GM12892 (cell line): ENCODE data around the gene WDR62.
"Not testable (repeated sequence)": the region's sequence is repeated elsewhere in the genome, so short reads cannot be mapped to it uniquely, and the experiment has no call there.

Experiments used
- DNase-seq: peaks from one replicate; pipeline ENCODE4 v3.0.0; 2011; ENCODE audit not compliant: insufficient read length
- FAIRE-seq: peaks from 2 replicates; lab custom pipeline; 2011; peaks lifted over from hg19 to GRCh38; lab: Jason Lieb, UNC
- POLR2A ChIP-seq: IDR thresholded peaks from 2 replicates; pipeline ENCODE4 v1.6.1; 2011; ENCODE audit warnings: low read depth, low read length, control low read depth
- POLR2AphosphoS5 ChIP-seq: IDR thresholded peaks from 2 replicates; pipeline ENCODE4 v1.6.1; 2011; ENCODE audit warnings: low read depth, low read length, control low read depth
- TAF1 ChIP-seq: IDR thresholded peaks from 2 replicates; pipeline ENCODE4 v1.6.1; 2011; ENCODE audit warnings: low read depth, mild to moderate bottlenecking, control low read depth, low read length, borderline replicate concordance

Gene WDR62

DNA sequence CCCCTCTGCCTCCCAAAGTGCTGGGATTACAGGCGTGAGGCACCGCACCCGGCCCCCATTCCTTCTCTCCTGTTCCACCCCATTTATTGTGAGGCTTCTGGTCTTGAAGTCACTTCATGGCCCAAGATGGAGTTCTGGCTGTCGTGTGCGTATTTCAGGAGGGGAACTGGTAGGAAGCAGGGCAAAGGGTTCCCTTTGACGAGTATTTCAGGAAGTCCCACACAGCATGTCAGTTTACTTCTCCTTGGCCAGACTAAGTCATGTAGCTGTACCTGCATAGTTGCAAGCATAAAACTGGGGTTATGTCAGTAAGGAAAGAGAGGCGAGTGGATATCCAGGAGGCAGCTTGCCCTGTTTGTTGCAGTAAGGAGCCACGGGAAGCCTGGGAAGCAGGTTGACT, 10.1 kb downstream of the WDR62 start:
- DNase-seq (no peak), FAIRE-seq (no peak)
- no peak for TF ChIP-seq POLR2AphosphoS5
- no peak for TF ChIP-seq POLR2A
- no peak for TF ChIP-seq TAF1

DNA sequence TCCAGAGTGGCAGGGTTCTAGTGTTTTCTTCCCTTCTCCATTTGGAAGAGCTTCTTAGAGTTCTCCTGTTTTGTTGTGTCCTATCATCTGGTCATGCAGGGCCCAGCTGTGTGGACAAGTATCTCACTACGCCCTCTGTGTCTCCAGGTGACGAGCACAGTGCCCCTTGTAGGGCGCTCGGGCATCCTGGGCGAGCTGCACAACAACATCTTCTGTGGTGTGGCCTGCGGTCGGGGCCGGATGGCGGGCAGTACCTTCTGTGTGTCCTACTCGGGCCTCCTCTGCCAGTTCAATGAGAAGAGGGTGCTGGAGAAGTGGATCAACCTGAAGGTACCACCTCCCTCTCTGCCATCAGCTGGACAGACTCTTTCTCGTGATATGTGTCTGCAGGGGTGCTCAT, 13.0 kb downstream of the WDR62 start:
- TF ChIP-seq TAF1, result no peak
- no peak for TF ChIP-seq POLR2A
- no peak for TF ChIP-seq POLR2AphosphoS5
- FAIRE-seq (no peak), DNase-seq (no peak)

- not testable (repeated sequence) for FAIRE-seq, DNase-seq
Observed at GRCh38 chr19:36068810-36069499, 14.3 kb downstream of the WDR62 start.

- DNase-seq (no peak), FAIRE-seq (no peak)
- TF ChIP-seq TAF1, result no peak
- no peak for TF ChIP-seq POLR2AphosphoS5
- no peak for TF ChIP-seq POLR2A
Observed at GRCh38 chr19:36072081-36072480, 17.4 kb downstream of the WDR62 start.

DNA sequence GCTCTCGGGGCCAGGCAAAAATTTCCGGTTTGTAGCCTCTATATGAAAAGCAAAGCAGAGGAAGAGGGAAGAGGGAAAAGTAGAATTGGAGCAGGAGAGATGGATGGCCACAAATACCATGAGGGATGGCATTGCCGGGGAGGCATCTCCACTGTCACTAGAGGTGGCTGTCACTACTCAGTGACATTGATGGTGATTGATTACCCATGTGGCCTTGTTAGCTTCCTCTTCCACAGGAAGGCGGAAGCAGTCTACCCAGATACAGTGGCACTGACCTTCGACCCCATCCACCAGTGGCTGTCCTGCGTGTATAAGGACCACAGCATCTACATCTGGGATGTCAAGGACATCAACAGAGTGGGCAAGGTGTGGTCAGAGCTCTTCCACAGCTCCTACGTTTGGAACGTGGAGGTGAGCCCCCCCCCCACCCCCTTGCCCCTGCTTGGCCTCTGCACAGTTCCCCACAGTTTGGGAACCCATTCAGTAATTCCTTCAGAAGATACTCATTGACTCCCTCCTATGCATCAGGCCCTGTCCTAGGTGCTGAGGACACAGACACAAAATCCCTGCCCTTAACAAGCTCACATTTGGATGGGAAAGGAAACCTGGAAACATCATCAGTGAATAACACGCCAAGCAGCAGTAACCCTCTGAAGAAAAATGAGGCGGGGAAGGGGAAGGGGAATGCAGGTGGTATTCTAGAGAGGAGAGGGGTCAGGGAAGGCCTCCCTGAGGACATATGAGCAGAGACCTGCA, 18.6 kb downstream of the WDR62 start:
- no peak for DNase-seq
- TF ChIP-seq TAF1 (no peak), POLR2AphosphoS5 (no peak), POLR2A (no peak)
- no peak for FAIRE-seq

DNA sequence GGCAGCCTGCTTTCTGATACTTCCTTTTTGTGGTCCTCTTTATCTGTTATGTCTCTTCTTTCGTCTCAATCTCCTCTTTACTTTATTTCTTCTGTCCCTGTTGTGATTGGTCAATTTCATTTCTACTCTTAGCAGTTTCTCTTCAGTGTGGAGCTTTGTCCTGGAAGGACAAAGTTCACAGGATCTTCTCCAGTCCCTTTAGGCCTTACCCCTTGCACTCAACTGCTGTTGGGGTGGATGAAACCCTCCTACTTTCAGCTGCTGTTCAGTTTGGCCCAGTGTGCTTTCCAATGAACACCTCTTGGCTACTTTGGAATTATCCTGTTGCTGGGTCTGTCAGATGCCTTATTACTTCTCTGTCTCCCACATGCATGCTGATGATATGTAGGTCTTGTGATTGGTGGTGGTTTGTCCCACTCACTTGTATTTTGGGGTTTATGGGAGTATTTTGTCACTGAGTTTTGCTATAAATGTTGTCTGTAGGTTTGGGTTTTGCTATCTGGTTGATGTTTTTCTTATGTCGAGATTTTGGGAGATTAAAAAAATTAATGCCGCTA, 24.8 kb downstream of the WDR62 start:
- no peak for TF ChIP-seq TAF1
- TF ChIP-seq POLR2AphosphoS5, result no peak
- TF ChIP-seq POLR2A, result no peak
- no peak for FAIRE-seq
- no peak for DNase-seq

DNA sequence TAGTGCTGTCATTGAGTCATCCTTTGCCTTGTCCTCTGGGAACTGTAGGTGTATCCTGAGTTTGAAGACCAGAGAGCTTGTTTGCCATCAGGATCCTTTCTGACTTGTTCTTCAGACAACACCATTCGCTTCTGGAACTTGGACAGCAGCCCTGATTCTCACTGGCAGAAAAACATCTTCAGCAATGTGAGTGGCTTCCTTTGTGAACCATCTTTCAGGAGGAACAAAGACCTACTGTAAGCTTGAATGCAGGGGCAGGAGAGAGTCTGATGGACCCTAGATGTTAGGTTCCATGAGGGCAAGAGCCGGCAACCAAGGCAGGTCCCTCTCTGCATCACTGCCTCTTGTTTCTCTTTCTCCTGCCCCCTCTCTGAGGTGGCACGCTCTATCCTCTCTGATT, 26.7 kb downstream of the WDR62 start:
- DNase-seq, result no peak
- no peak for FAIRE-seq
- TF ChIP-seq POLR2A (no peak), TAF1 (no peak), POLR2AphosphoS5 (no peak)

- TF ChIP-seq POLR2A (no peak), POLR2AphosphoS5 (no peak), TAF1 (no peak)
Observed at GRCh38 chr19:36081894-36082293, 27.2 kb downstream of the WDR62 start.

DNA sequence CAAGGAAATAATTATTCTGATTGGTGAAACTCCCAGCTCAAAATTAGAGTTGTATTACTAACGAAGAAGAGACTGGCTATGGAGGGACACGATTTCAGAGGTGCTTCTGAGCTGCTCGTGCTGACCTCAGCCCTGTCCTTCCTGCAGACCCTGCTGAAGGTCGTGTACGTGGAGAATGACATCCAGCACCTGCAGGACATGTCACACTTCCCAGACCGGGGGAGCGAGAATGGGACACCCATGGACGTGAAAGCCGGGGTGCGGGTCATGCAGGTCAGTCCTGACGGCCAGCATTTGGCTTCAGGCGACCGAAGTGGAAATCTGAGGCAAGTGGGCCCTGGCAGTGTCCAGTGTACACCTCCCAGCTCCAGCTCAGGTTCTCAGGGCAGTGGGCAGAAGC, 28.2 kb downstream of the WDR62 start:
- TF ChIP-seq POLR2AphosphoS5 (no peak), TAF1 (no peak), POLR2A (no peak)
- no peak for DNase-seq
- no peak for FAIRE-seq

More at GRCh38 chr19:36081894-36082293, 27.2 kb downstream of the WDR62 start:
- DNase-seq, result no peak
- no peak for FAIRE-seq

- FAIRE-seq, result no peak
- TF ChIP-seq TAF1, result no peak
- TF ChIP-seq POLR2AphosphoS5, result no peak
- TF ChIP-seq POLR2A, result no peak
- no peak for DNase-seq
Observed at GRCh38 chr19:36084231-36085009, 29.7 kb downstream of the WDR62 start.

DNA sequence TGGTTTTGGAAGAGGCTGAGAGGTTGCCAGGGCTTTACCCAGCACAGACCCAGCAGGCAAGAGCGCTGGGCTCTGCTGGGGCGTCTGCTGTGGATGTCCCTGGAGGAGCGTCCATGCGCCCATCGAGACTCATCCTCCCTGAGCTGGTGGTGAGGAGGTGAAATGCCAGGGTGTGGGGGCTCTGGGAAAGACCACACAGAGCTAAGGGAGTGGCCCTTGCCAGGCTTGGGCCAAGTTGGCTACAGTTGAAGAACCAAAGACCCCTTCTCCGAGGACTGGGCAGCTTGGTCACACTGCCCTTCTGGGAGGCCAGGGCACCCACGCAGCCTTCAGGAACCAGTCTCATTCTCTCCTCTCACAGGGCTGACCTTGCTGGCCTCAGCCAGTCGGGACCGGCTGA, 31.6 kb downstream of the WDR62 start:
- no peak for DNase-seq
- FAIRE-seq, result no peak
- no peak for TF ChIP-seq POLR2AphosphoS5
- no peak for TF ChIP-seq TAF1
- TF ChIP-seq POLR2A, result no peak

DNA sequence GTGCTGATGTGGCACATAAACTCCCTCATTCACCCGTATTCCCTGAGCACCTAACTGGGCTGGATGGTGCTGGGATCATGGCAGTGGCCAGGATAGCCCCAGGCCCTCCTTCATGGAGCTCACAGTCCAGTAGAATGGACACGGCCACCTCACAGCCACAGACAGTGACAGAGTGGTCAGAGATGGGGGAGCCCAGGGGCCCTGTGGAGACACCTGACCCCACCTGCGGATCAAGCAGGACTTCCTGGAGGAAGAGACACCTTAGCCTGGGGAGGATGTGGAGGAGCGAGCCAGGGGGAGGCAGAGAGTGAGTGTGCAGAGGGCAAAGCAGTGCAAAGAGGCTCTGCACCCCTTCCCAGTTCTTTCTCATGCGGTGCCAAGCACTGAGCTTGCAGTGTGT, 35.1 kb downstream of the WDR62 start:
- DNase-seq, result no peak
- FAIRE-seq, result no peak
- no peak for TF ChIP-seq POLR2AphosphoS5
- TF ChIP-seq POLR2A, result no peak
- TF ChIP-seq TAF1, result no peak
